Chondrocyte (in vitro differentiated cells): Measurements from ENCODE around the gene DNAH17. TPM values are rescaled to one million over a fixed set of nuclear protein-coding genes. Genes with fewer than 3 reads are reported as not detected.

Experiments
- DNase-seq: peaks from one replicate; pipeline ENCODE4 v3.0.0; 2021; ENCODE audit warnings: mixed read lengths, low spot score
- H3K27ac Mint-ChIP-seq: one replicate; pipeline ENCODE4 v1.8.0; 2021; ENCODE audit warnings: mild to moderate bottlenecking, moderate library complexity, mixed read lengths; ENCODE audit not compliant: unreplicated experiment
- H3K27me3 Mint-ChIP-seq: 2 replicates; pipeline ENCODE4 v1.8.0; 2021; ENCODE audit warnings: low read depth, mixed read lengths
- H3K36me3 Mint-ChIP-seq: 2 replicates; pipeline ENCODE4 v1.8.0; 2021; ENCODE audit warnings: low read depth, mixed read lengths
- H3K4me1 Mint-ChIP-seq: 2 replicates; pipeline ENCODE4 v1.8.0; 2021; ENCODE audit warnings: low read depth, mild to moderate bottlenecking, mixed read lengths
- H3K4me3 Mint-ChIP-seq: one replicate; pipeline ENCODE4 v1.8.0; 2021; ENCODE audit warnings: mild to moderate bottlenecking, moderate library complexity, mixed read lengths; ENCODE audit not compliant: unreplicated experiment
- H3K9me3 Mint-ChIP-seq: 2 replicates; pipeline ENCODE4 v1.8.0; 2021; ENCODE audit warnings: low read depth, mixed read lengths
- CTCF ChIP-seq: fragments of 200-600 bp; sonication (generic); IDR thresholded peaks from 2 replicates; pipeline ENCODE4 v1.5.0; 2021; ENCODE audit warnings: antibody characterized with exemption, mild to moderate bottlenecking, moderate library complexity
- total RNA-seq: library from RNA; stranded (reverse); gene quantifications from 3 replicates; pipeline ENCODE4 v1.2.1, GENCODE V29; 2021

Gene DNAH17
- total RNA-seq, 1 donor from 2014 or later = 0.42 TPM

GRCh38 chr17:78589885-78590284 is 12.7 kb upstream of the DNAH17 start:
- H3K4me1 Mint-ChIP-seq = peaks cover 43% of the 10 kb centered on the region
- TF ChIP-seq CTCF = no peak
- no peaks in the 10 kb centered on the region for H3K27me3 Mint-ChIP-seq
- H3K4me3 Mint-ChIP-seq = no peak overlapping the region
- H3K9me3 Mint-ChIP-seq = peaks cover 5% of the 10 kb centered on the region
- peaks cover 3% of the 10 kb centered on the region for H3K36me3 Mint-ChIP-seq
- DNase-seq = no peak
- H3K27ac Mint-ChIP-seq = no peak overlapping the region

GRCh38 chr17:78589031-78589675 is 12.0 kb upstream of the DNAH17 start:
- peaks cover 35% of the 10 kb centered on the region for H3K4me1 Mint-ChIP-seq
- no peaks in the 10 kb centered on the region for H3K36me3 Mint-ChIP-seq
- no peaks in the 10 kb centered on the region for H3K27me3 Mint-ChIP-seq
- no peak overlapping the region for H3K4me3 Mint-ChIP-seq
- no peaks in the 10 kb centered on the region for H3K9me3 Mint-ChIP-seq
- DNase-seq = no peak
- H3K27ac Mint-ChIP-seq = no peak overlapping the region
- TF ChIP-seq CTCF = no peak

- no peaks in the 10 kb centered on the region for H3K36me3 Mint-ChIP-seq
- peak overlapping the region; percentile 47 for H3K27ac Mint-ChIP-seq
- no peak for DNase-seq
- H3K4me1 Mint-ChIP-seq = peaks cover 31% of the 10 kb centered on the region
- no peaks in the 10 kb centered on the region for H3K9me3 Mint-ChIP-seq
- H3K4me3 Mint-ChIP-seq = no peak overlapping the region
- TF ChIP-seq CTCF = no peak
- H3K27me3 Mint-ChIP-seq = no peaks in the 10 kb centered on the region
Observed at GRCh38 chr17:78588258-78589030, 11.2 kb upstream of the DNAH17 start.

GRCh38 chr17:78585006-78585630 is 7.9 kb upstream of the DNAH17 start:
- H3K4me3 Mint-ChIP-seq = no peak overlapping the region
- H3K27ac Mint-ChIP-seq = no peak overlapping the region
- TF ChIP-seq CTCF = no peak
- DNase-seq = no peak
- H3K36me3 Mint-ChIP-seq = no peaks in the 10 kb centered on the region
- H3K27me3 Mint-ChIP-seq = no peaks in the 10 kb centered on the region
- peaks cover 9% of the 10 kb centered on the region for H3K4me1 Mint-ChIP-seq
- no peaks in the 10 kb centered on the region for H3K9me3 Mint-ChIP-seq

- H3K27ac Mint-ChIP-seq = no peak overlapping the region
- H3K4me1 Mint-ChIP-seq = peaks cover under 1% of the 10 kb centered on the region
- no peak overlapping the region for H3K4me3 Mint-ChIP-seq
- no peak for DNase-seq
- TF ChIP-seq CTCF = no peak
- no peaks in the 10 kb centered on the region for H3K36me3 Mint-ChIP-seq
- H3K9me3 Mint-ChIP-seq = no peaks in the 10 kb centered on the region
- H3K27me3 Mint-ChIP-seq = no peaks in the 10 kb centered on the region
Observed at GRCh38 chr17:78583091-78583490, 5.9 kb upstream of the DNAH17 start.
